Left lobe of liver (tissue), 2 donors: ENCODE measurements around the gene PRXL2A. TPM values are rescaled to one million over a fixed set of nuclear protein-coding genes. Genes with fewer than 3 reads are reported as not detected.
"Not testable (repeated sequence)": the region's sequence is repeated elsewhere in the genome, so short reads cannot be mapped to it uniquely, and the experiment has no call there.

Experiments used
- ATAC-seq: fragments of 200-7000 bp; cut with Tn5 transposase; one replicate; pipeline ENCODE4 v1.9.1; 2020; ENCODE audit warnings: mild to moderate bottlenecking, moderate library complexity
- DNase-seq: peaks from one replicate; pipeline ENCODE4 v3.0.0-alpha.2; 2020; ENCODE audit warnings: low spot score
- total RNA-seq: library from RNA; stranded (reverse); gene quantifications from one replicate; pipeline ENCODE4 v1.2.1, GENCODE V29; 2021
- donor health status: DM: no; HTN: no; CAD: no; lungs with moderate emphysema.
- donor health status: DM: no; HTN: yes; CAD: no.

Gene PRXL2A, protein sequence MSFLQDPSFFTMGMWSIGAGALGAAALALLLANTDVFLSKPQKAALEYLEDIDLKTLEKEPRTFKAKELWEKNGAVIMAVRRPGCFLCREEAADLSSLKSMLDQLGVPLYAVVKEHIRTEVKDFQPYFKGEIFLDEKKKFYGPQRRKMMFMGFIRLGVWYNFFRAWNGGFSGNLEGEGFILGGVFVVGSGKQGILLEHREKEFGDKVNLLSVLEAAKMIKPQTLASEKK
- total RNA-seq, result 82.1 TPM

- DNase-seq (peak; percentile 92), ATAC-seq (peak; percentile 88)
Measured at GRCh38 chr10:80408242-80409101, at the start of gene PRXL2A. PRXL2A (plus strand) TSS chr10:80408551; CDS start chr10:80420468, 11,917 bp downstream.

DNA sequence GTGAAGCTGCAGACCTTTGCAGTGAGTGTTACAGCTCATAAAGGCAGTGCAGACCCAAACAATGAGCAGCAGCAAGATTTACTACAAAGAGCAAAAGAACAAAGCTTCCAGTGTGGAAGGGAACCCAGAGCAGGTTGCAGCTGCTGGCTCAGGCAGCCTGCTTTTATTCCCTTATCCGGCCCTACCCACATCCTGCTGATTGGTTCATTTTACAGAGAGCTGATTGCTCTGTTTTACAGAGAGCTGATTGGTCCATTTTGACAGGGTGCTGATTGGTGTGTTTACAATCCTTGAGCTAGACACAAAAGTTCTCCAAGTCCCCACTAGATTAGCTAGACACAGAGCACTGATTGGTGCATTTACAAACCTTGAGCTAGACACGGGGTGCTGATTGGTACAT, 49.4 kb upstream of the PRXL2A start:
- DNase-seq, ATAC-seq: not testable (repeated sequence)

DNA sequence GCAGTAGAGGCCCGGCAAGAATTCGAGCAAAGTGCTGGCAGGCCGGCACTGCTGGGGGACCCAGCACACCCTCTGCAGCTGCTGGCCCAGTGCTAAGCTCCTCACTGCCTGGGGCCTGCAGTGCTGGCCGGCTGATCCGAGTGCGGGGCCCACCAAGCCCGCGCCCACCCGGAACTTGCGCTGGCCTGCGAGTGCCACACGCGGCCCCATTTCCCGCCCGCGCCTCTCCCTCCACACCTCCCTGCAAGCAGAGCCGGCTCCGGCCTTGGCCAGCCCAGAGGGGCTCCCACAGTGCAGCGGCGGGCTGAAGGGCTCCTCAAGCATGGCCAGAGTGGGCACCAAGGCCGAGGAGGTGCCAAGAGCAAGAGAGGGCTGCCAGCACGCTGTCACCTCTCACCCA, 48.7 kb upstream of the PRXL2A start:
- DNase-seq, result no peak
- no peak for ATAC-seq

- DNase-seq (no peak), ATAC-seq (peak; percentile 67)
Measured at GRCh38 chr10:80365510-80365909, 42.8 kb upstream of the PRXL2A start.

DNA sequence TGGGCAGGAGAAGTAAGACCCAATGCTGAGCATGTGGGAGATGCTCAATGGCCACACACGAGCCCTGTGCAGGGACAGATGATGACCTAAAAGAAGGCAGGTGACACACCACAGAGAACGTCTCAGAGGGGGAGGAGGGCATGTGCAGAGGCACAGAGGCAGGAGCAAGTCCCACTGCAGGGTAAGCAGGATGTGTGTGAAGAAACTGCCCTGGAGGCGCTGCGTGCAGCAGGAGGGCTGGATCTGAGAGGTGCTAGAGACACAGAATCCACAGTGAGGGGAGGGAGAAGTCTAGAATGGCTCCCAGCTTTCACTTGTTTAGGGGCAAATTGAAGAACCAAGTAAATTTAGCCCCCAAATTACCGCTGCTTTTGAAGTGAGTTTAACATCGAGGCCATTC, 36.9 kb upstream of the PRXL2A start:
- ATAC-seq, result no peak
- DNase-seq, result no peak

DNA sequence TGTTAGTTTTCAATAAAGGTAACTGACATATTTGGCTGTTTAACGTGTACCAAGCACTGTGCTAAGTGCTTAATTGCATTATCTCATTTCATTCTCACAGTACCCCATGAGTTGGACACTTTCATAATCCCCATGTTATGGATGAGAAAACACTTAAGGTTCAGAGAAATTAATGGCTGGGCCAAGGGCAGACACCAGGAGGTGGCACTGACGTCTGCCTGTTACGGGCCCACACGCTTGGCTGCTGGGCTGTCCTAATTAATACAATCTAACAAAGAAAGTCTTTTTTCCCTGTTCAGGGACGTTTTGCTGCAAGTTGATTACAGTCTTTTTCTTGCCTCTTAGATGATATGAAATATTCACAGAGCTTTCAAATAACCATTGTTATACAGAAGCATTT, 35.7 kb upstream of the PRXL2A start:
- ATAC-seq, result no peak
- DNase-seq, result no peak

DNA sequence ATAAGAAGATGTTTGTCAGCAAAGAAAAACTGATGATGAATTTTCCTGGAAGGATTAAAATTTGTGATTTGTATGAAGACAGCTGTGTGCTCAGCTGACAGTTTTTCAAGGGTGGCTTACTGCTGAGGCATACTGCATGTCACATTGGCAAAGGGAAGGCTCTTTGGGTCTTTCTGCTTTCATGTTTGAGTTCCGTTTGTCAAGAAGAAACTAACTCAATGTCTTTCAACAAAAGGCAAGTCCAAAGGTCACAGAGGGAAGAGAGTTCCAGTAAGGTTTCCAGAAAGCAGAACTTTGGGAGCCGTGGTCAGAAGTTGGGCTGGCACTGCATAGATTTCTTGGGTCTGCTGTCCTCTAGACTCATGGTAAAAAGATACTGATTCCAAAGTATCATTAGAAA, 34.8 kb upstream of the PRXL2A start:
- ATAC-seq, result no peak
- no peak for DNase-seq

DNA sequence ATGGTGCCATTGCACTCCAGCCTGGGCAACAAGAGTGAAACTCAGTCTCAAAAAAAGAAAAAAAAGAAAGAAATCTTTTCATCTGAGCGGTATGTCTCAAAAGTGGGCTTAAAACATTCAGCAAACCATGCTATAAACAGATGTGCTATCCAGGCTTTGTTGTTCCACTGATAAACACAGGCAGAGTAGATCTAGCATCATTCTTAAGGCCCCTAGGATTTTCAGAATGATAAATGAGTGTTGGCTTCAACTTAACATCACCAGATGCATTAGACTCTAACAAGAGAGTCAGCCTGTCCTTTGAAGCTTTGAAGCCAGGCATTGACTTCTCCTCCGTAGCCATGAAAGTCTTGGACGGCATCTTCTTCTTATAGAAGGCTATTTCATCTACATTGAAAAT, 28.6 kb upstream of the PRXL2A start:
- no peak for ATAC-seq
- no peak for DNase-seq

DNA sequence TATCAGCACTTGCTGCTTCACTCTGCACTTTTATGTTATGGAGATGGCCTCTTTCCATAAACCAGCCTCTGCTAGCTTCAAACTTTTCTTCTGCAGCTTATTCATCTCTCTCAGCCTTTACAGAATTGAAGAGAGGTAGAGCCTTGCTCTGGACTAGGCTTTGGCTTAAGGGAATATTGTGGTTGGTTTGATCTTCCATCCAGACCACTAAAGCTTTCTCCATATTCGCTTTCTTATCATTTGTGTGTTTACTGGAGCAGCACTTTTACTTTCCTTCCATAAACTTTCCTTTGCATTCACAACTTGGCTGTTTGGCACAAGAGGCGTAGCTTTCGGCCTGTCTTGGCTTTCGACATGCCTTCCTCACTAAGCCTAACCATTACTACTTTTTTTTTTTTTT, 28.2 kb upstream of the PRXL2A start:
- DNase-seq, result no peak
- ATAC-seq, result no peak

GRCh38 chr10:80382989-80383388, 25.4 kb upstream of the PRXL2A start:
- ATAC-seq, result peak; percentile 69
- DNase-seq, result peak; percentile 57

GRCh38 chr10:80390740-80391139, 17.6 kb upstream of the PRXL2A start:
- DNase-seq (no peak), ATAC-seq (no peak)

DNA sequence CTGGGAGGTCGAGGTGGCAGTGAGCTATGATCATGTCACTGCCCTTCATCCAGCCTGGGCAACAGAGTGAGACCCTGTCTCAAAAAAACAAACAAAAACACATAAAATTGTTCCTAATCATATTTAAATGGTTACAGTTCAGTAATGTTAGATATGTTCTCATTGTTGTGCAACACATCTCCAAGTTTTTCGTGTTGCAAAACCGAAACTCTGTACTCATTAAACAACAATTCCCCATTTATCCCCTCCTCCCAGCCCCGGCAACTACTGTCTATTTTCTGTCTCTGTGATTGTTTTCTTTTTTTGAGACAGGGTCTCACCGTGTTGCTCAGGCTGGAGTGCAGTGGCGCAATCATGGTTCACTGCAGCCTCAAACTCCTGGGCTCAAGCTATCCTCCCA, 16.1 kb upstream of the PRXL2A start:
- ATAC-seq (peak; percentile 71), DNase-seq (no peak)

- ATAC-seq (no peak), DNase-seq (no peak)
Measured at GRCh38 chr10:80394358-80394916, 13.9 kb upstream of the PRXL2A start.

- DNase-seq (no peak), ATAC-seq (no peak)
Measured at GRCh38 chr10:80397014-80397413, 11.3 kb upstream of the PRXL2A start.

- ATAC-seq (no peak), DNase-seq (no peak)
Measured at GRCh38 chr10:80400136-80400804, 8.1 kb upstream of the PRXL2A start.

DNA sequence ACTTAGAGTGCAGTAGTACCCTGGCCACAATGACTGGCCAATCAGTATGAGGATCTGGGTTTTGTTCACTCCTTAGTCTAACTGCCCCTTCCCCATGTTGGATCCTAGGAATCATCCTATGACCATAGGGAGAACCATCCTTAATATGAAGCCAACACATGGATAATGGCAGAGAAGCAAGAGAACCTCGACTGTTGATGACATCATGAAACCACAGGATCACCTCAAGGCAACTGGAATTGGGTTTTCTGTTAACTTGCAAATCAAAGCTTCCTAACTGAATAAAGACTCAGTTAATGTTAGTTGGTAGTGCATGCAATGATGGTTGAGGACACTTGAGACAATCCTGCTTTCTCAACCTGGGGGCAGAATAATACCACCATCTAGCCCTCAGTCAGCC, 3.3 kb upstream of the PRXL2A start:
- ATAC-seq (no peak), DNase-seq (no peak)

- ATAC-seq (no peak), DNase-seq (no peak)
Measured at GRCh38 chr10:80405626-80406025, 2.7 kb upstream of the PRXL2A start.

DNA sequence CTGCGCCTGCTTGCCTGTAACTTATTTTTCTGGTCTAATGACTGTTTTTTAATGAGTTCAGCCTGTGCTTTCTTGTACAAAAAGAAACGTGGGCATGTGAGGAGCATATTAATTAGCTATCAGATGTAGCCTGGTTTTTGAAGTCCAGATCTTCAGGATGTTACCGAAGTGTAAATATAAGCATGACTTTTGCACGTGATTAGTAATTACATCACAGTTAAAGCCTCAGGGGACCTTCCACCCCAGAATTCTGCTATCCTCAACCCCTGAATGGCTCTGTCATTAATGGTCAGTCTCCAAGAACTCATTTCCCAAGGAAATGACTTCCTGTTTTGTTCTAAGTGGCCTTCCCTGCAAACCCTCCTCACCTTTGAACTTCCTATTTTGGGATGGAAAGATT, 2.1 kb upstream of the PRXL2A start:
- DNase-seq (no peak), ATAC-seq (no peak)

DNA sequence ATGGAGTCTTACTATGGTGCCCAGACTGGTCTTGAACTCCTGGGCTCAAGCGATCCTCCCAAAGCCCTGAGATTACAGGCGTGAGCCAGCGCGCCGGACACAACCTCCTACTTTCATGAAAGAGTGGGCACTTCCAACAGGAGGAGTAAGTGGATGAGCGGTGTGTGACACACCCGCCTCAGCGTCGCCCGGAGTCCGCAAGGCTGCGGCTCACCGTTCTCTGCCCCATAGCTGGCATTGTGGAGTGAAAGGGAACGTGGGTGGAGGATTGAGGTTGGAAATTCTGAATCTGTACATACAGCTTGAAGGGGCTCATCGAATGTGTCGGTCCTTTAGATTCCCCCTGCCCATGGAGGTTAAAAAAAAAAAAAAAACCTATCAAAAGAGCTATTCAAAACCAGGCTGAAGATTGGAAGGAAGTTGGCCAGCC, 524 bp upstream of the PRXL2A start:
- ATAC-seq, result peak; percentile 67
- peak; percentile 66 for DNase-seq

DNA sequence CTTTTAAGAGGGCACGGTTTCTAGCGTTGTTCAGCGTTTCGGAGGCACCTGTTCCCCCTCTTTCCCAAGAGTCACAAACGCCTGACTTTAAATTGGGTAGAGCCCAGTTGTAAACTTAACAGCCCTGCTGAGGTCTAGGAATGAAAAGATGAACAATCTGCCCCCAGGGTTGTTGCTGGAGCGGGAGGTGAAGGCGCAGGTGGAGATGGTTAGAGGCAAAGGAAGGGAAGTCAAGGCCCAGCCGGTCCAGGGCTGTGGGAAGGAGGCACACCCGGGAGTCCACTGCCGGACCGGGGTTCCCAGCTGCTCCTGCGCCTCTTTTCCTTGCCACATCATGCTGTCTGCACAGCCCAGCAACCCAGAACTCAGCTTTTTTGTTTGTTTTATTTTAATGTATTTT, 770 bp downstream of the PRXL2A start:
- DNase-seq, result no peak

DNA sequence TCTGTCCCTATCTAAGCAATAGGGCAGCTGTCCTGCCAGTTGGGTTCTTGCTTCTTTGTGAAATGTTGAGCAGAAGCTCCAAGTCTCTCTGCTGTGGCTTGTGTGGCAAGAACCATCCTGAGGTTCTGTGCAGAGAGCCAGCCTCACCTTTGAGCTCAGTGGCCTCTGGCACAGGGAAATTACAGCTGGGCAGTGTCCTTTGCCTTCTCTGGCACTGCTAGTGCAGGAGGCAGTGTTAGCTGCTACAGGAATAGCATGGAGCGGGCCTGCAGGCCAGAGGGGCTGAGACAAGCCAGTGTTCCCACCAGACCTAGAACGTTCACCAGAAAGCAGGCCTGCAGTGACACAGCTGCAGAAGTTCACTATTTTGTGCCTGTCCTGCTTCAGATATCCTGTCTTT, 1.8 kb downstream of the PRXL2A start:
- DNase-seq (peak; percentile 87), ATAC-seq (peak; percentile 69)

More for the DNA sequence above, 770 bp downstream of the PRXL2A start:
- no peak for ATAC-seq
